Brain pericyte (primary cell): ENCODE results near the gene SULT1C3.

Experiments used
- DNase-seq: peaks from one replicate; pipeline ENCODE4 v3.0.0-alpha.2; 2012; ENCODE audit warnings: low read depth, low spot score

SULT1C3 gene

GRCh38 chr2:108239786-108240185 lies at the start of gene SULT1C3:
Gene SULT1C3, plus strand, starts transcription at chr2:108239968. Its CDS starts 7,227 bp downstream, at chr2:108247195.
- DNase-seq, result no peak

DNA sequence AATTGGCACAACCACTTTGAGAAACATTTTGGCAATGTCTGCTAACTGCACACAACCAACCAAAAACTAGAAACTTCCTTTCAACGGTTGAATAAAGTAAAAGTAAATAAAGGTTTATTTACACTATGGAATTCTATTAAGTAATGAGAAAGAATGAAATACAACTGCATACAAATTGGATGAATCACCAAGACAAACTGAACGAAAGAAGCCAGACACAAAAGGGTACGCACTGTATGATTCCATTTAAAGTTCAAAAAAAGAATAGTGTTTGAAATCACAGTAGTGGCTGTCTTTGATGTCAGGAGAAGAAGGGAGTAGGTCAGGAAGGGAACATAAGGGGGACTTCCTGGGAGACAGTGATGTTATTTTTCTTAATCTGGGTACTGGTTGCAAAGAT lies 46.5 kb upstream of the SULT1C3 start:
- DNase-seq, result no peak

GRCh38 chr2:108194409-108195132 lies 45.2 kb upstream of the SULT1C3 start:
- DNase-seq, result no peak

DNA sequence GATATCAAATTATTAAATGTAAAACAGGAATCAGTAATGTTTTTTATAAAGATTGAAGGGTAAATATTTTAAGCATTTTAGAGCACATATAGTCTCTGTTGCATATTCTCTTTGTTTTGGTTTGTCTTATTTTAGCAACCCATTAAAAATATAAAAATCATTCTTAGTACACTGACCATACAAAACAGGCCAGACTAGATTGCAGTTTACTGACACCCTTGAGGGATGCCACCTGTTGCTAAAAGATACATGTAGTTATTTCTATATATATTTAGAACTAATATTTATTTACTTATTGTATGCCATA lies 44.7 kb upstream of the SULT1C3 start:
- DNase-seq, result no peak

DNA sequence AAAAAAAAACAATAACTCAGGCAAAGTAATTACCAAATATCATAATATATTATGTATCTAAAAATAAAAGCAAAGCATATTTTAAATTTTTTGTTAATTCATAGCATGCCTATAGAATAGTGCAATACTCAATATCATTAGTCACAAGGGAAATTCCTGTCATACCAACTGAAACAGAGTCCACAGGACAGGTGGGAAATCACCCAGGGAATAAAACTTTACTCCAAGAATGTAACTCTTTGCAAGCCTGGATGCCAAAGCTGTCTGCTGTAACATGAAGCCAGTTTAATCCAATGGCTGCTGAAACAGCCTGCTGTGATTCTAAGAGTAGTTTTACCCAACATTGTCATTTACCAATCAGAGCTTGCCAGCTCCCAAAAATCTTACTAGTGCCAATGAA lies 40.0 kb upstream of the SULT1C3 start:
- DNase-seq, result no peak

- no peak for DNase-seq
These were observed 39.2 kb upstream of the SULT1C3 start for GRCh38 chr2:108200569-108200968.

DNA sequence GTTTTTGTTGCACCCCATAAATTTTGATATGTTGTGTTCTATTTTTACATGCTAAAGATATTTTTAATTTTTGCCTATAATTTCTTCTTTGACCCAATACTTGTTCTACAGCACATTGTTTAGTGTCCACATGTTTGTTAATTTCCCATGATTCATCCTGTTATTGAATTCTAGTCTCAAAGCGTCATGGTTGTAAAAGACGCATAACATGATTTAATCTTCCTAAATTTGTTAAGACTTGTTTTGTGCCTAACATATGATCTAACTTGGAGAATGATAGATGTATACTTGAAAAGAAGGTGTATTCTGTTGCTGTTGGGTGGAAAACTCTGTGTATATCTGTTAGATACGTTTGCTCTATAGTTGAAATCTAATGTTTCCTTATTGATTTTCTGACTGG lies 27.1 kb upstream of the SULT1C3 start:
- DNase-seq, result no peak

GRCh38 chr2:108215794-108216211 lies 24.0 kb upstream of the SULT1C3 start:
- DNase-seq, result no peak

DNA sequence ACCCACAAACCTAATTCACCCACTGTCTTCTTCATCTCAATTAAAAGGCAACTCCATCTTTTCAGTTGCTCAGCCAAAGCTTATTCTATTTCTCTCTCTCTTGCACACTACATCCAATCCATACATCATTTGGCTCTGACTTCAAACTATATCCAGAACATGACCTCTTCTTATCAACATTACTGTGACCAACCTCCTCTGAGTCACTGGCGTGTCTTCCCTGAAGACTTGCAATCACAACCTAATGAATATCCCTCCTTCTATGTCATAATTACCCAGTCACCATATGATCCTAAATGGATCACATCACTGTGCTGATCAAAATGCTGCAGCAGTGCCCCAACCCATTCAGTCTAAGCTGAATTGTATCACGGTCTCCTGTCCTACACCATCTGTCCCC lies 22.6 kb upstream of the SULT1C3 start:
- no peak for DNase-seq

DNA sequence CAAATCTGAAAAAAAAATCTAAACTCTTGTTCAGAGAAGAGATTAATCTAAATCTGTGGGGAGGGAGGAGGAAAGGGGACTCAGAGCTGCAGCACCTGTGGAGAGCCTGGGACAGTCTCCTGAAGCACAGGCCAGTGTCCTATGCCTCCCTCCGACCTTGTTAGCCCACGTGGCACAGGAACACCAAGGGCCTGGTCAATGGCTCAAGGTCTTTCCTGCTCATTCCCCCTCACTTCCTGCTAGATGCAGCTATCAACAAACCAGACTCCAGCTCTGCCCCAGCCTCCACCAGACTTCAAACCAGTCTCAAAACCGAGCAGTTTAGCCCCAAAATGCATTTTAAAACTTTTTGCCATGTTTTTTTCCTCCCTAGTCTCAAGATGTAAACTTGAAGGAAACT lies 20.1 kb upstream of the SULT1C3 start:
- DNase-seq, result no peak

DNA sequence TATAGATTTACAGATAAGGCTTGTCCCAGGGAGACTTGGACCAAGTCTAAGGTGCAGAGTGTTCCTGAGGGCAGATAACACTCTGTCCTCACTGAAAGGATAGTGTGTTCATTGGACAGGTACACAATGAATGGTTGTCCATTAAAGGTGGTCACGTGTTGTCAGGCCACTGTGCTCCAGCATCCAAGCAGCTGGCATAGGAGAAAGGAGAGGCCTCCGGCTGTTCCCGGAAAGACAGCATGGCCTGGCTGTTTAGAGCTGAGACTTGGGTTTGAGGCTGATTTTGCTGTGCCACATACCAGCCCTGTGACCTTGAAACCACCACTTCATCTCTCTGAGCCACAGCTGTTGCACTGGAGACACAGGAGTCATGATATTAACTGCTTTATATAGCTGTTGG lies 19.6 kb upstream of the SULT1C3 start:
- DNase-seq, result no peak

GRCh38 chr2:108220942-108221541 lies 18.7 kb upstream of the SULT1C3 start:
- no peak for DNase-seq

GRCh38 chr2:108222261-108222660 lies 17.5 kb upstream of the SULT1C3 start:
- DNase-seq, result no peak

DNA sequence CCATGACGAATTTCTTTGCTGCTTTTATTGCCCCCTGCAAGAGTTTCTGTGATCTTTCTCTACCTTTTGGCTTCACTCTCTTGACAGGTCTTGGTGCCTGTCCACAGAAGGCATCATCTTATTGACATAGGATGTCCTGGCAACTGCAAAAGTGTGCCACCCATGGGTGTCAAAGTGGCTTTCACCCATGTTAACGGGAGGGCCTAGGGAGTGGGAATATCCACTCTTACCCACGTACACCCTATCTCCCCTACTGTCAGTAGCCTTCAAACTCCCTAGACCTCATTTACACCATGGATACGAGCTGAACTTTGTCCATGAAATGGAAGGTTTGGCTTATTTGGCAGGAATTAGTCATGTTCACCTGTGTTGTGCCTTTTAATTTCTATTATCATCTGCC lies 16.2 kb upstream of the SULT1C3 start:
- no peak for DNase-seq

DNA sequence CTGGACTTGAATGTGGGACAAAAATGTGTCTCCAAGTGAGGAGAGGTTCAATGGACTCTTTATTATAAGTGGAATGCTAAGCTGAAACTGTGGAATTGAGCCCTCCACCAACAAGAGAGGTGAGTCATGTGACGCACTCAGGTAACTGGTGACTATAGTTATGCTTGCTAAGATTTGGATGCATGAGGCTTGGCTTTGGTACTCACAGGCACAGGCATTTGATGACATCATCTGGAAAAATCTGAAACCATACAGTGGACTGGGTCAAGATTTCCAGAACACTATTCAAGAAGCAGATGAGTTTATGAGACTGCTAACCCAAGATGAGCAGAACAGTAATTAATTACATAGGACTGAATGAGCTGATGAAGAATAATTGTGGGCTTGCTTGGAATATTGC lies 15.7 kb upstream of the SULT1C3 start:
- DNase-seq, result no peak

- no peak for DNase-seq
These were observed 13.2 kb upstream of the SULT1C3 start for GRCh38 chr2:108226564-108226963.

DNA sequence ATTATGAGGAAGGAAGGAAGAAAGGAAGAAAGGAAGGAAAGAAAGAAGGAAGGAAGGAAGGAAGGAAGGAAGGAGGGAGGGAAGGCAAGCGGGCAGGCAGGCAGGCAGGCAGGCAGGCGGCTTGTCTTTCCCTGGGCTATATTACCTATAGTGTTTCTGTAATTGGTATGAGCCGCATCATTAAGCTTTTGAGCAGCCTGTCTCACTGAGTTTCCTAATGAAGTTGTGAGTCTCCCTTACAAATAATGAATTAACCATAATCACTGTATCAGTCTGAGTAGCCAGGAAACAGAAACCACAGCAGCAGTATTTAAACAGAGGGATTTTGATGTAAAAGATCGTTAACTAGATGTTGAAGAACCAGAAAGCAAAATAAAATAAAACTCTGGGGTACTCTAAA lies 11.8 kb upstream of the SULT1C3 start:
- no peak for DNase-seq

DNA sequence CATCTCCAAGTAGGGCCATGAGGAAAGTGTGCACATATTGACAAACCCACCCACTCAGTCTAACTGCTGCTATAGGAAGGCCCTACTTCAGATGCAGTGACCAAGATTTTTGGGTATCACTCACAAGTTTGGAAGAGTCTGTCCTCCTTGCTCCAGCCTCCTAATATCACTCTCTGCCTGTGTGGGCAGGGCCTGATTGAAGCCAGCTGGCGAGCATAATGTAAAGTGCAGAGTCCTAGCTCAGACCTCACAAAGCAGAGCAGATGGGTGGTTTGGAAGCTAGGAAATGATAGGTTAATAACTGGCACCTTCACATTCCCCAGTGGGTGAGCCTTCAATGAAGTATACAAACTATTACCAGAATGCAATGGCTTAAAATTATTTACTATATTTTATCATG lies 11.2 kb upstream of the SULT1C3 start:
- no peak for DNase-seq

- no peak for DNase-seq
These were observed 9.9 kb upstream of the SULT1C3 start for GRCh38 chr2:108229875-108230274.

DNA sequence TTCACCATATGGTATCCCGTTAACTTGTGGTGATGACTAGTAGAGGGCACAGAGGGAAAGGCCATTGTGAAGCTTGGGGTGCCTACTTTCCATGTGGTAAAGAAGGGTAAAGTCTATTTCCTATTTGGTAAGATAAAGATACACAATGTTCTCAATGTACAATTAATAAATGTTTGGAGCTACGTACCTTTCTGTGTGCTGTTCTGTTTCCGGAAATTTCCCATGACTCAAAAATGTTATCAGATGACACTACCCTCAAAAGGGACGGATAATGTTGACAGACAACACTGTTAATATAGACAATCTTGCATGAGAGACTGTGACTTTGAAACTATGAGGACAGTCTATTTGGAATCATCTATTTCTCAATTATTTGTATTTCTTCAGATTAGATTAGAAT lies 4.2 kb upstream of the SULT1C3 start:
- DNase-seq, result no peak

GRCh38 chr2:108236676-108237335 lies 3.0 kb upstream of the SULT1C3 start:
- DNase-seq, result no peak

DNA sequence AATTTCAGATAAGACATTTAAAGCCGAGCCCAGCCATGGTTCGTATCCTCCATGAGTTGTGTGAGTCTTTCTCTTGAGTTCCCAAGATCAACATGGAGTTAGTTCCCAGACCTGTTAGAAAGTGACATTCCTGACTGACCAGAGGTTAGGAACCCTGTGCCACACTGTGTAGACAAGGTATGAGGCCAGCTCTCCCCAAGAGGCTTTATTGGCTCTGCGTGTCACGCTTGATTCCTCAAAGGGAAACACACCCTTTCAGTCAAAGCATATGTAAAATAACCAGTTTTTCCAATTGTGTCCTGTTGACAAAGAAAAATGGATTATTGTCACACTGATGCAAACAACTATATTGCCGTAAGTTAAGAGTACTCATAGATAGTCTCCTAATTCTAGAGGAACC lies 1.2 kb downstream of the SULT1C3 start:
- DNase-seq, result no peak

- no peak for DNase-seq
These were observed 3.8 kb downstream of the SULT1C3 start for GRCh38 chr2:108243566-108243965.
